Neutrophil (primary cell): ENCODE data around the gene TMEM161A.

Experiments
- H3K27ac ChIP-seq: fragments of 200-600 bp; sonication (generic); 2 replicates; pipeline ENCODE4 v1.5.1; 2016; ENCODE audit warnings: mild to moderate bottlenecking, moderate library complexity
- H3K27me3 ChIP-seq: fragments of 200-600 bp; sonication (generic); 2 replicates; pipeline ENCODE4 v1.6.0; 2016; ENCODE audit warnings: mild to moderate bottlenecking
- H3K36me3 ChIP-seq: fragments of 200-600 bp; sonication (generic); 2 replicates; pipeline ENCODE4 v1.5.1; 2017
- H3K4me1 ChIP-seq, 2 experiments: fragments of 200-600 bp in 1 of 2; sonication (generic) in 1 of 2; 1 replicate in 1 of 2; 2 replicates in 1 of 2; pipeline versions ENCODE4 v1.5.1 to v1.6.1; 2013 to 2016; ENCODE audit warnings: low read depth in 1 of 2, low read length in 1 of 2, mild to moderate bottlenecking in 1 of 2, moderate library complexity in 1 of 2; ENCODE audit not compliant: control insufficient read depth in 1 of 2, insufficient read depth in 1 of 2
- H3K4me3 ChIP-seq, 2 experiments: fragments of 200-600 bp in 1 of 2; sonication (generic) in 1 of 2; 1 replicate in 1 of 2; 2 replicates in 1 of 2; pipeline ENCODE4 v1.5.1; 2013 to 2016; ENCODE audit warnings: low read depth in 1 of 2, low read length in 1 of 2, mild to moderate bottlenecking in 1 of 2, moderate library complexity in 1 of 2
- H3K9me3 ChIP-seq: fragments of 200-600 bp; sonication (generic); 2 replicates; pipeline ENCODE4 v1.5.1; 2016
- TF ChIP-seq, protein P1 (sequence below): fragments of 200-600 bp; sonication (generic); IDR thresholded peaks from 2 replicates; pipeline ENCODE4 v1.5.1; 2016; ENCODE audit warnings: antibody characterized with exemption

Gene TMEM161A

GRCh38 chr19:19126102-19126501 is 12.2 kb downstream of the TMEM161A start:
- H3K27me3 ChIP-seq: no peaks in the 10 kb centered on the region
- peaks cover 0 to under 1% of the 10 kb centered on the region in 2 experiments for H3K4me1 ChIP-seq
- no peak overlapping the region for H3K27ac ChIP-seq
- no peaks in the 10 kb centered on the region for H3K36me3 ChIP-seq
- TF ChIP-seq, protein P1, sequence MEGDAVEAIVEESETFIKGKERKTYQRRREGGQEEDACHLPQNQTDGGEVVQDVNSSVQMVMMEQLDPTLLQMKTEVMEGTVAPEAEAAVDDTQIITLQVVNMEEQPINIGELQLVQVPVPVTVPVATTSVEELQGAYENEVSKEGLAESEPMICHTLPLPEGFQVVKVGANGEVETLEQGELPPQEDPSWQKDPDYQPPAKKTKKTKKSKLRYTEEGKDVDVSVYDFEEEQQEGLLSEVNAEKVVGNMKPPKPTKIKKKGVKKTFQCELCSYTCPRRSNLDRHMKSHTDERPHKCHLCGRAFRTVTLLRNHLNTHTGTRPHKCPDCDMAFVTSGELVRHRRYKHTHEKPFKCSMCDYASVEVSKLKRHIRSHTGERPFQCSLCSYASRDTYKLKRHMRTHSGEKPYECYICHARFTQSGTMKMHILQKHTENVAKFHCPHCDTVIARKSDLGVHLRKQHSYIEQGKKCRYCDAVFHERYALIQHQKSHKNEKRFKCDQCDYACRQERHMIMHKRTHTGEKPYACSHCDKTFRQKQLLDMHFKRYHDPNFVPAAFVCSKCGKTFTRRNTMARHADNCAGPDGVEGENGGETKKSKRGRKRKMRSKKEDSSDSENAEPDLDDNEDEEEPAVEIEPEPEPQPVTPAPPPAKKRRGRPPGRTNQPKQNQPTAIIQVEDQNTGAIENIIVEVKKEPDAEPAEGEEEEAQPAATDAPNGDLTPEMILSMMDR: no peak
- no peaks in the 10 kb centered on the region for H3K9me3 ChIP-seq
- H3K4me3 ChIP-seq: no peak overlapping the region

DNA sequence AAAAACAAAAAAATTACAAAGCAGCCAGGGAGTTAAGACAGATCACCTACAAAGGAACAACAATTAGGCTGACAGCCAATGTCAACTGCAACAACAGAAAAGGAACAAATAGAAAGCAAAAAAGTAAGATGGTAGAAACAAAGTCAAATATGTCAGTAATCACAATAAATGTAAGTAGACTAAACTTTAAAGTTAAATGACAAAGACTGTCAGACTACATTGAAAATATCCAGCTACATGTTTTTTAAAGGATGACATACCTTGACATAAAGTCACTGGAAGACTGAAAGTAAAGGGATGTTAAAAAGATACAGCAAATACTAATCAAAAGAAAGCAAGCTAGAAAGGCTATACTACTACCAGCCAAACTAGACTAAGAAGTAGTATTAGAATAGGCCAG is 14.9 kb downstream of the TMEM161A start:
- TF ChIP-seq, protein P1: no peak
- no peak overlapping the region for H3K27ac ChIP-seq

GRCh38 chr19:19122902-19123301 is 15.4 kb downstream of the TMEM161A start:
- Histone ChIP-seq H3K4me1 (peaks cover 0 to 2% of the 10 kb centered on the region in 2 experiments), H3K27ac (no peak overlapping the region), H3K36me3 (no peaks in the 10 kb centered on the region), H3K27me3 (no peaks in the 10 kb centered on the region), H3K9me3 (no peaks in the 10 kb centered on the region), H3K4me3 (no peak overlapping the region)
- TF ChIP-seq, protein P1: no peak

More for the DNA sequence above, 14.9 kb downstream of the TMEM161A start:
- Histone ChIP-seq H3K36me3 (no peaks in the 10 kb centered on the region), H3K9me3 (no peaks in the 10 kb centered on the region), H3K27me3 (no peaks in the 10 kb centered on the region), H3K4me3 (no peak overlapping the region), H3K4me1 (peaks cover 0 to 2% of the 10 kb centered on the region in 2 experiments)

DNA sequence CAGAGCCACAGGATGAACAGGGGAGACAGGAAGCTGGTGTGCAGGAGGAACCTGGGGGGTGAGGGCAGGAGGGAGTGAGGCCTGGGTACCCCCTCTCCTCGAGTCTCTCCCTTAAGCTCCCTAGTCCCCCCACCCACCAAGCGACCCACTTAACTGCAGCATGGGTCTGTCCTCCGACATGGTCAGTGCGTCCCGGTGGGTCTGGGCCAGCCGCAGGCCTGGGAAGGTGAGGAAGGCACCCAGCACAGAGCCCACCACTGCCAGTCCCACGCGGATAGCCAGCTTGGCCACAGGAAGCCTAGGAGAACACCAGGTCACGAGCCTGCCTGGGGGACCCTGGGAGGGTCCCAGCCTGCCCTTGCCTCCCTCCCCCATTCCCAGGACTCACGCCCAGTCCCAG is 16.9 kb downstream of the TMEM161A start:
- TF ChIP-seq, protein P1: no peak
- Histone ChIP-seq H3K9me3 (no peaks in the 10 kb centered on the region), H3K36me3 (no peaks in the 10 kb centered on the region), H3K27me3 (no peaks in the 10 kb centered on the region), H3K4me3 (no peak overlapping the region), H3K4me1 (peaks cover 0 to 2% of the 10 kb centered on the region in 2 experiments), H3K27ac (no peak overlapping the region)

- no peak overlapping the region for H3K4me3 ChIP-seq
- H3K27ac ChIP-seq: no peak overlapping the region
Measured at GRCh38 chr19:19120308-19121231, 17.7 kb downstream of the TMEM161A start.

More at GRCh38 chr19:19120308-19121231, 17.7 kb downstream of the TMEM161A start:
- no peaks in the 10 kb centered on the region for H3K27me3 ChIP-seq
- H3K4me1 ChIP-seq: peaks cover 0 to 2% of the 10 kb centered on the region in 2 experiments
- H3K36me3 ChIP-seq: no peaks in the 10 kb centered on the region
- TF ChIP-seq, protein P1: no peak
- H3K9me3 ChIP-seq: no peaks in the 10 kb centered on the region
